VCaP (cell line): ENCODE data around the gene TMEM256.

Source experiments
- H3K27ac ChIP-seq: fragments of 450-650 bp; 2 replicates; pipeline ENCODE4 v1.5.1; 2017
- TF ChIP-seq, protein P1 (sequence below): fragments of 450-650 bp; conservative IDR thresholded peaks from 2 replicates; pipeline ENCODE4 v1.5.1; 2017; ENCODE audit warnings: mild to moderate bottlenecking, moderate library complexity

Gene TMEM256

DNA sequence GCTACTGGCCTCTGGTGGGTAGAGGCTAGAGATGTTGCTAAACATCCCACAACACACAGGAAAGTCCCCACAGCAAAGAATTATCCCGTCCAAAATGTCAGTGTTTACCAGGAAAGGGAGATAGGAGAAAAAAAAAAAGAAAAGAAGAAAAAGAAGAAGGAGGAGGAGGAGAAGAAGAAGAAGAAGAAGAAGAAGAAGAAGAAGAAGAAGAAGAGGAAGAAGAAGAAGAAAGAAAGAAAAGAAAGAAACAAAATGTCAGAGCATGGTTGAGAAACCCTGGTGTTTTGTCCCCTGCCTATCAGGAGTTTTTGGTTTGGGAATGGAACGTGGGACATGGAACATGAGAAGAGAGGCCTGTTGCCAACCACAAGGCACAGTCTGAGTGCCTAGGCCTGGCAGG lies 46.5 kb downstream of the TMEM256 start:
- H3K27ac ChIP-seq = no peak overlapping the region
- TF ChIP-seq, protein P1, sequence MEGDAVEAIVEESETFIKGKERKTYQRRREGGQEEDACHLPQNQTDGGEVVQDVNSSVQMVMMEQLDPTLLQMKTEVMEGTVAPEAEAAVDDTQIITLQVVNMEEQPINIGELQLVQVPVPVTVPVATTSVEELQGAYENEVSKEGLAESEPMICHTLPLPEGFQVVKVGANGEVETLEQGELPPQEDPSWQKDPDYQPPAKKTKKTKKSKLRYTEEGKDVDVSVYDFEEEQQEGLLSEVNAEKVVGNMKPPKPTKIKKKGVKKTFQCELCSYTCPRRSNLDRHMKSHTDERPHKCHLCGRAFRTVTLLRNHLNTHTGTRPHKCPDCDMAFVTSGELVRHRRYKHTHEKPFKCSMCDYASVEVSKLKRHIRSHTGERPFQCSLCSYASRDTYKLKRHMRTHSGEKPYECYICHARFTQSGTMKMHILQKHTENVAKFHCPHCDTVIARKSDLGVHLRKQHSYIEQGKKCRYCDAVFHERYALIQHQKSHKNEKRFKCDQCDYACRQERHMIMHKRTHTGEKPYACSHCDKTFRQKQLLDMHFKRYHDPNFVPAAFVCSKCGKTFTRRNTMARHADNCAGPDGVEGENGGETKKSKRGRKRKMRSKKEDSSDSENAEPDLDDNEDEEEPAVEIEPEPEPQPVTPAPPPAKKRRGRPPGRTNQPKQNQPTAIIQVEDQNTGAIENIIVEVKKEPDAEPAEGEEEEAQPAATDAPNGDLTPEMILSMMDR = no peak

DNA sequence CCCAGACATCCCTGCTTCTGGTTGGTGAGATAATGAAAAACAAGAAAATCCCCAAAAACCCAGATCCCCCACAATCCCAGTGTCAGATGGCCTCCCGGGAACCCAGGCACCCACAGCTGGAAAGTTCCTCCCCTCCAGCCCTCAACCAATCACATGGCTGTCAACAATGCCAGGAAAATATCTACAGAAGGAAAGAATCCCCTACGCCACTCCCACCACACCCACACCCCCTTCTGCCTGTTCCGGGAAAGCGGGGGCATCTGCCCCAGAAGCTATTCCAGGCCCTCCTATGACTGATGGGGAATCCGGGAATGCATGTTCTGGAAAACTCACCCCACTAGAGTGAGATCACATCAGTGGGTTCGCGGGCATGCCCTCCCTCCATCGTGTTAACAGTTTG lies 47.1 kb downstream of the TMEM256 start:
- H3K27ac ChIP-seq = no peak overlapping the region
- TF ChIP-seq, protein P1 = no peak

DNA sequence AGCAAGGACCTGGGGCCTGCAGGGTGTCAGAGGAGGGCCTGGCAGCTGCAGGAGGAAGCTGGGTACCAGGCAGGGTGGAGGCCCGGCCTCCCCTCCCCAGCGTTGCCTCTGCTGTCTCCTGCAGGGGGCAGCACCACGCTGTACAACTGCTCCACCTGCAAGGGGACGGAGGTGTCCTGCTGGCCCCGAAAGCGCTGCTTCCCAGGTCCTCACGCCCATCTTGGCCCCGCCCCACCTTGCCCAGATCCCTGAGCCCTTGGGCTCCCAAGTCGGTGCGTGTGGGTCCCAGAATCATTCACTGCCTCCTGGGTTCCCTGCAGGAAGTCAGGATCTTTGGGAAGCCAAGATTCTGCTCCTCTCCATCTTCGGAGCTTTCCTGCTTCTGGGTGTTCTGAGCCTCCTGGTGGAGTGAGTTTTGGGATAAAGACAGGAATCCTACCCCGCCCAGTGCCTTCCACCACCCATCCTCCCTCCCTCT lies 47.8 kb downstream of the TMEM256 start:
- no peak overlapping the region for H3K27ac ChIP-seq
- TF ChIP-seq, protein P1 = peak; percentile 80

DNA sequence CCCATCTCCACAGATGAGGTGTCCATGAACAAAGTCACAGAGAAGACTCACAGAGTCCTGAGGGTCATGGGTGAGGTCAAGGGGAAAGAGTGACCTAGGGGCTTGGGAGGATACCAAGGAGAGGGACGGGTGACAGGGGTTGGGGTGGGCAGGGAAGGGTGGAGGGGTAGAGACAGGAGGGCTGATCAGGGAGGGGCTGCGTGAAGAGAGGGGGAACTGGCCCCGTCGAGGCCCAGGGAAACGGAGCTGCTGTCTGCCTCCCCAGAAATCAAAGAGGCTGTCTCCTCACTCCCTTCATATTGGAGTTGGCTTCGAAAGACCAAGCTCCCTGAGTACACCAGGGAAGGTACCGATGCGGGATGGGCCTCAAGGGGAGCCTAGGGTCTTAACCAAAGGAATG lies 48.3 kb downstream of the TMEM256 start:
- TF ChIP-seq, protein P1 = no peak
- H3K27ac ChIP-seq = no peak overlapping the region

DNA sequence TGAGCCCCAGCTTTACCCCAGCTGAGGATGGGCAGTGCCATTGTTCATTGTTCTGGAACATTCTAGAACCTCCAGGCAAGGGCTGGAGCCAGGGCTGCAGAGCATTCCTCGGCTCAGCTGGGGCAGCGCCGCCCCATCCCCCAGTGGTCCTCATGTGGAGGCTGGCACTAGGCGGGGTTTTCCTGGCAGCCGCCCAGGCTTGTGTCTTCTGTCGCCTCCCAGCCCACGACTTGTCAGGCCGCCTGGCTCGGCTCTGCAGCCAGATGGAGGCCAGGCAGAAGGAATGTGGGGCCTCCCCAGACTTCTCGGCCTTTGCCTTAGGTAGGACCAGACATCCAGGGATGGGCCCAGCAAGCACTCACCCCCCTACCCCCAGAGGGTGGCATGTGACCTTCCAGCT lies 48.8 kb downstream of the TMEM256 start, which contains the start of gene TMEM95:
Gene TMEM95, plus strand, starts transcription at position 104 of the 400 bp plus-strand sequence. Its CDS starts 49 bp downstream, at position 153.
- H3K27ac ChIP-seq = no peak within 1 kb of the TSS
- TF ChIP-seq, protein P1 = no peak

DNA sequence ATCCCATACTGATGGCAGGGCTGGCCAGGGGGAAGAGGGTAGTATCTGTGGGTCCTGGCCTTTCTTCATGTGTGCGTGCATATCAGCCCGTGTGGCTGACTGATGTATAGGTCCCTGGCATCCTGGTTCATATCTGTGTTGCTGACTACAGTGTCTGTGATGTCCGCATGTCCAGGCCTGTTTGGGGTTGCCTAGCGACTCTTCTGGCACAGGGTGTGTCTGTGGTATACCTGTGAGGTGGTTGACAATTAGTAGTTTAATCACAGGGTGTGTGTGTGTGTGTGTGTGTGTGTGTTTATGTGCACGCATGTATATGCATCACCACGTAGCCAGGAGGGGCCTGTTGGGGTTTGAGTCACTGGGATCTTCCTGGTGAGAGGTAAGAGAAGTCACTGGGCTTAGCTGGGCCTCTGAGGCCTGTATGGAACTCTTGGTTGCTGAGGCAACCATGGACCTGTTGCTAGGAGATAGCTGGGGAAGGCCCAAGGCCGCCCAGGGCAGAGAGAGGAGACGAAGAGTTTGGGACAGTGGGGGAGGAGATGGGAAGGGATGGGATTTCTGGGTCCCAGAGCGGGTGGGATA lies 49.5 kb downstream of the TMEM256 start:
- TF ChIP-seq, protein P1 = no peak
- no peak overlapping the region for H3K27ac ChIP-seq
